AG09319 (cell line): ENCODE data around the gene IGSF21.
"Not testable (repeated sequence)": the region's sequence is repeated elsewhere in the genome, so short reads cannot be mapped to it uniquely, and the experiment has no call there.

ENCODE experiments used
- DNase-seq: peaks from one replicate; pipeline ENCODE4 v3.0.0-alpha.2; 2010; ENCODE audit warnings: low read depth; ENCODE audit errors: extremely low read depth
- CTCF ChIP-seq: IDR thresholded peaks from 2 replicates; pipeline ENCODE4 v1.5.1; 2011; ENCODE audit warnings: low read depth, mild to moderate bottlenecking, inconsistent platforms, low read length, moderate library complexity

Gene IGSF21

GRCh38 chr1:18154430-18155194 lies 47.0 kb downstream of the IGSF21 start:
- no peak for TF ChIP-seq CTCF
- no peak for DNase-seq

- DNase-seq: no peak
- TF ChIP-seq CTCF: no peak
Observed at GRCh38 chr1:18155881-18156385, 48.3 kb downstream of the IGSF21 start.

- no peak for TF ChIP-seq CTCF
- DNase-seq: no peak
Observed at GRCh38 chr1:18157352-18157751, 49.8 kb downstream of the IGSF21 start.

GRCh38 chr1:18157968-18158367 lies 50.4 kb downstream of the IGSF21 start:
- DNase-seq: no peak
- TF ChIP-seq CTCF: no peak

- TF ChIP-seq CTCF: no peak
- no peak for DNase-seq
Observed at GRCh38 chr1:18158714-18159113, 51.1 kb downstream of the IGSF21 start.

- TF ChIP-seq CTCF: no peak
- no peak for DNase-seq
Observed at GRCh38 chr1:18160290-18160942, 52.8 kb downstream of the IGSF21 start.

GRCh38 chr1:18161690-18162089 lies 54.1 kb downstream of the IGSF21 start:
- DNase-seq: no peak
- no peak for TF ChIP-seq CTCF

- not testable (repeated sequence) for DNase-seq
Observed at GRCh38 chr1:18165640-18166039, 58.0 kb downstream of the IGSF21 start.
